Loucy (cell line): ENCODE measurements around the gene CREB1.

Experiments
- H2AFZ ChIP-seq: fragments of 200-600 bp; sonication (generic); 2 replicates; pipeline ENCODE4 v1.6.0; 2016; ENCODE audit warnings: antibody characterized with exemption, mild to moderate bottlenecking, low read length, moderate library complexity
- H3F3A ChIP-seq: fragments of 200-600 bp; 2 replicates; pipeline ENCODE4 v1.6.0; 2016; ENCODE audit warnings: antibody characterized with exemption, low read depth, mild to moderate bottlenecking
- H3K27me3 ChIP-seq: fragments of 200-600 bp; sonication (generic); 2 replicates; pipeline ENCODE4 v1.6.1; 2014; ENCODE audit warnings: low read length, mild to moderate bottlenecking; ENCODE audit not compliant: insufficient read depth, poor library complexity, severe bottlenecking
- H3K36me3 ChIP-seq: fragments of 200-600 bp; sonication (generic); 2 replicates; pipeline ENCODE4 v1.6.1; 2016; ENCODE audit warnings: low read length; ENCODE audit not compliant: insufficient read depth
- H3K4me1 ChIP-seq: fragments of 200-600 bp; sonication (generic); 2 replicates; pipeline ENCODE4 v1.5.1; 2014; ENCODE audit warnings: low read length, mild to moderate bottlenecking; ENCODE audit not compliant: insufficient read depth, poor library complexity, severe bottlenecking
- H3K4me2 ChIP-seq: fragments of 200-600 bp; sonication (generic); 2 replicates; pipeline ENCODE4 v1.6.0; 2014; ENCODE audit warnings: antibody characterized with exemption, low read length, low read depth, mild to moderate bottlenecking; ENCODE audit not compliant: poor library complexity, severe bottlenecking
- H3K4me3 ChIP-seq: fragments of 200-600 bp; sonication (generic); 2 replicates; pipeline ENCODE4 v1.5.1; 2014; ENCODE audit warnings: low read length, mild to moderate bottlenecking, mixed read lengths; ENCODE audit not compliant: poor library complexity, severe bottlenecking
- H3K79me2 ChIP-seq: fragments of 200-600 bp; sonication (generic); 2 replicates; pipeline ENCODE4 v1.6.1; 2014; ENCODE audit warnings: low read length; ENCODE audit not compliant: insufficient read depth
- H3K9ac ChIP-seq: fragments of 200-600 bp; sonication (generic); 2 replicates; pipeline ENCODE4 v1.6.0; 2014; ENCODE audit warnings: mild to moderate bottlenecking, low read depth, low read length, moderate library complexity; ENCODE audit not compliant: poor library complexity, severe bottlenecking
- H3K9me2 ChIP-seq: fragments of 200-600 bp; sonication (generic); replicated peaks from 2 replicates; pipeline ENCODE4 v1.6.1; 2016; ENCODE audit warnings: low read depth, low read length, mixed read lengths
- H3K9me3 ChIP-seq: fragments of 200-600 bp; sonication (generic); 2 replicates; pipeline ENCODE4 v1.6.1; 2014; ENCODE audit warnings: mild to moderate bottlenecking, antibody characterized with exemption, low read length, low read depth; ENCODE audit not compliant: insufficient read depth
- H4K20me1 ChIP-seq: fragments of 200-600 bp; sonication (generic); 2 replicates; pipeline ENCODE4 v1.6.0; 2014; ENCODE audit warnings: antibody characterized with exemption, low read length, mild to moderate bottlenecking; ENCODE audit not compliant: insufficient read depth, poor library complexity, severe bottlenecking
- EZH2phosphoT487 ChIP-seq: fragments of 200-600 bp; IDR thresholded peaks from 2 replicates; pipeline ENCODE4 v1.6.1; 2018; ENCODE audit warnings: antibody characterized with exemption, mild to moderate bottlenecking, moderate library complexity, borderline replicate concordance
- TF ChIP-seq, protein P1 (sequence below): fragments of 200-600 bp; sonication (generic); conservative IDR thresholded peaks from 2 replicates; pipeline ENCODE4 v1.5.1; 2014; ENCODE audit warnings: mild to moderate bottlenecking, antibody characterized with exemption, low read length

The CREB1 gene

DNA sequence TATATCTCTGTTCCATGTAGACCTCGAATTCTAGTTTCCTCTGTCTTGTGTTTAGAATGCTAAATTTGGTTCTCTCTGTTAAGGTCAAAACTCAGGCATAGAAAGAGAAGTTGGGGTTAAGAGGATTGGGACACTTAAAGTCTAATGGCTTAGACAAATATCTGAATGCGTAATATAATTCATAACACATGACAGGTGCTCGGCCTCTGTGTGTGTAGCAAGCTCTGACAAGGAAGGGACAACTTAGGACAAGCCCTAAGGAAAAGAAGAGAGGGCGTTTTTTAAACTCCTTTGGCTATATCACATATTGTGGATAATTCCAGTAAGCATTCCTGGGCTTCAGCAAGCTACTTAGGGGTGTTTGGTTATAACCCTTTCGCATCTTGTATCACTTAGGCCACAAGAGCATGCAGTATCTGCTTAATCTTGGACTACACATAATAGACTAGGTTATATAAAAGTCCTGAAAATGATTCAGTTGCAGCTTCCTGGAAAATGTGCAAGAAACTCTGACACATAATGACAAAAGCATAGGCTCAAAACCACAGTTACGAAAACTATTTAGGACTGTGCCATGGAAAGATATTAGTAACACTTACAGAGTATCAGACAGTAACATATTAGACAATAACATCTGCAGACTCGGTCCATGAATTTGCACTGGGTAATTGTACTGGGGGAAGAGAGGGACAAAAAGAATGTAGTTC lies 16.1 kb upstream of the CREB1 start:
- Histone ChIP-seq H3K4me2 (no peak overlapping the region), H3K36me3 (no peaks in the 10 kb centered on the region), H3K9me2 (no peaks in the 10 kb centered on the region), H3K4me1 (no peaks in the 10 kb centered on the region), H3K79me2 (no peaks in the 10 kb centered on the region), H3K9me3 (no peaks in the 10 kb centered on the region), H3K27me3 (no peaks in the 10 kb centered on the region), H3K4me3 (no peak overlapping the region), H2AFZ (no peak overlapping the region), H3K9ac (no peak overlapping the region), H3F3A (no peaks in the 10 kb centered on the region), H4K20me1 (no peaks in the 10 kb centered on the region)
- TF ChIP-seq EZH2phosphoT487, result no peak
- TF ChIP-seq, protein P1, sequence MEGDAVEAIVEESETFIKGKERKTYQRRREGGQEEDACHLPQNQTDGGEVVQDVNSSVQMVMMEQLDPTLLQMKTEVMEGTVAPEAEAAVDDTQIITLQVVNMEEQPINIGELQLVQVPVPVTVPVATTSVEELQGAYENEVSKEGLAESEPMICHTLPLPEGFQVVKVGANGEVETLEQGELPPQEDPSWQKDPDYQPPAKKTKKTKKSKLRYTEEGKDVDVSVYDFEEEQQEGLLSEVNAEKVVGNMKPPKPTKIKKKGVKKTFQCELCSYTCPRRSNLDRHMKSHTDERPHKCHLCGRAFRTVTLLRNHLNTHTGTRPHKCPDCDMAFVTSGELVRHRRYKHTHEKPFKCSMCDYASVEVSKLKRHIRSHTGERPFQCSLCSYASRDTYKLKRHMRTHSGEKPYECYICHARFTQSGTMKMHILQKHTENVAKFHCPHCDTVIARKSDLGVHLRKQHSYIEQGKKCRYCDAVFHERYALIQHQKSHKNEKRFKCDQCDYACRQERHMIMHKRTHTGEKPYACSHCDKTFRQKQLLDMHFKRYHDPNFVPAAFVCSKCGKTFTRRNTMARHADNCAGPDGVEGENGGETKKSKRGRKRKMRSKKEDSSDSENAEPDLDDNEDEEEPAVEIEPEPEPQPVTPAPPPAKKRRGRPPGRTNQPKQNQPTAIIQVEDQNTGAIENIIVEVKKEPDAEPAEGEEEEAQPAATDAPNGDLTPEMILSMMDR, result no peak

DNA sequence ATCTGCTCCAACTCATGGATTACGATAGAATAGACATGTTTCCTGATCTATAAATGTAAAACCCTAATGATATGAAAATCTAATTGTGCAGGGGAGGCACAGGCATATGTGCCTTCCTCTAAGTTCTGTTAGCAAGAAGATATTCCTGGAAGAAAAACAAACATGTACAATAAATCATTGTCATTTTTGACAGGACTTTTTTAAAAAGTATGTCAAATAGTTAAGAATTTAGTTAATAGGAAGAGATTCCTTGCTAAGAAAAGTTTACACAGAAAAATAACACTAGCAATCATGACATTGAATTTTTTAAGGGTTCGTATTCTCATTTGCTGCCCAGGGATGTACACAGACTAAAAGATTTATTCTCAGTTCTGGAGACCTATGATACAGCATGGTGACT lies 15.3 kb upstream of the CREB1 start:
- Histone ChIP-seq H4K20me1 (no peaks in the 10 kb centered on the region), H3K4me2 (no peak overlapping the region), H3K36me3 (no peaks in the 10 kb centered on the region), H3K4me3 (no peak overlapping the region), H2AFZ (no peak overlapping the region), H3K27me3 (no peaks in the 10 kb centered on the region), H3K4me1 (no peaks in the 10 kb centered on the region), H3K9me3 (no peaks in the 10 kb centered on the region), H3K9me2 (no peaks in the 10 kb centered on the region), H3K9ac (no peak overlapping the region), H3K79me2 (no peaks in the 10 kb centered on the region), H3F3A (no peaks in the 10 kb centered on the region)
- no peak for TF ChIP-seq EZH2phosphoT487
- TF ChIP-seq, protein P1, result no peak

DNA sequence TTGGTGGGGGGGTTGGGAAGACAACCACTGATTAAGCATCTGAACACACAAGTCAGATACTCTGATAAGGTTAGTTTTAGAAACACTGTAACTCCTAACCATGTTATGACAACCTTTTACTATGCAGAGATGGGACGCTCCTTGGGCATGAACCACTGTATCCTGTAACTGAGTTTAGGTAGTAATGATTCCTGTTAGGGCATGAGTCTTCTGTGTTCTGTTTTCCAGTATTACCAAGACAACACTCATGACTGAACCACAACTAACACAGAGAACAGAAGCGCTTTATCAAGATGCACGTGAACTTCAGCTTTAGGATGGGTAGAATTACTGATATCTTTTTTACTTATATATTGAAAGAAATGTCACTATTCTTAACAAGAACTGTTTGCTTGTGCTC lies 14.1 kb upstream of the CREB1 start:
- Histone ChIP-seq H3K9me3 (no peaks in the 10 kb centered on the region), H3K4me1 (no peaks in the 10 kb centered on the region), H3K4me2 (no peak overlapping the region), H3K79me2 (no peaks in the 10 kb centered on the region), H3K9me2 (no peaks in the 10 kb centered on the region), H3F3A (no peaks in the 10 kb centered on the region), H3K4me3 (no peak overlapping the region), H3K9ac (no peak overlapping the region), H4K20me1 (no peaks in the 10 kb centered on the region), H2AFZ (0 out of 2 replicates have a peak overlapping the region, but pooled peaks have one; percentile 28), H3K36me3 (no peaks in the 10 kb centered on the region), H3K27me3 (no peaks in the 10 kb centered on the region)
- no peak for TF ChIP-seq EZH2phosphoT487
- TF ChIP-seq, protein P1, result no peak
